ENCODE measurements around the gene C2CD2L. TPM values are rescaled to one million over a fixed set of nuclear protein-coding genes. Genes with fewer than 3 reads are reported as not detected.

The C2CD2L gene
- total RNA-seq, 2 experiments from 2014 or later: 10.6 to 19.0 TPM

DNA sequence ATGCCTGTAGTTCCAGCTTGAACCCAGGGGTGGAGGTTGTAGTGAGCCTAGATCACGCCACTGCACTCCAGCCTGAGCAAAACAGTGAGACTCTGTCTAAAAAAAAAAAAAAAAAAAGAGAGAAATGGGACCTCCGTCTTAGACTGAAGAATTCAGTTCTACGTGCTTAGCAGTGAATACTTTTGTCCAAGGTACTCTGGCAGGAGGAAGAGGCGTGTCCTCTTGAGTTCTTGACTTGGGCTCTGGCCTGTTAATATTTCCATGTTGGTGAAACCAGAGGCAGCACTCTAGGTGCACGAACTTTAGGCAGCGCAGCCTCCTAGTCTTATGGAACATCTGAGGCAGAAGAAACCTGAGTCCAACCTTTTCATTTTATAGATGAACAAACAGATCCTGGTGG is 20.0 kb upstream of the C2CD2L start:
- Histone ChIP-seq H2AFZ (ENCODE audit: low read length) (no peak overlapping the region), H3K27ac (ENCODE audit: low read depth, low read length, poor library complexity, severe bottlenecking) (no peak overlapping the region), H3K79me2 (ENCODE audit: insufficient read depth, low read depth, low read length) (peaks cover 12% of the 10 kb centered on the region; the same call in 1 of the 2 replicates), H3K9me3 (ENCODE audit: low read length) (no peaks in the 10 kb centered on the region), H3K9me2 (ENCODE audit: insufficient read depth, low read length) (no peaks in the 10 kb centered on the region), H3K4me2 (ENCODE audit: low read length) (no peak overlapping the region), H3K4me3 (ENCODE audit: low read depth, low read length, poor library complexity, severe bottlenecking) (no peak overlapping the region), H4K20me1 (ENCODE audit: insufficient read depth, low read length) (0 out of 2 replicates have a peak, but pooled peaks cover 1% of the 10 kb centered on the region), H3K36me3 (ENCODE audit: insufficient read depth, low read length) (peaks cover 20% of the 10 kb centered on the region), H3K4me1 (ENCODE audit: insufficient read depth, low read length, poor library complexity, severe bottlenecking) (peaks cover 51% of the 10 kb centered on the region)
- no peak for DNase-seq (ENCODE audit: low spot score)
- ChIA-PET POLR2A (interaction anchor here (1.0 to 4.5 kb wide), 3 partner anchors 9 to 22 kb away, joined by 3 to 39 read pairs (median 4); partner anchors contain the start of gene C2CD2L), CTCF (ENCODE audit: unreplicated experiment) (no interaction called here)
- no peak for TF ChIP-seq EZH2phosphoT487 (IDR thresholded peaks at IDR 0.05; ENCODE audit: borderline replicate concordance, low read depth, low read length)
- TF ChIP-seq, protein P1, sequence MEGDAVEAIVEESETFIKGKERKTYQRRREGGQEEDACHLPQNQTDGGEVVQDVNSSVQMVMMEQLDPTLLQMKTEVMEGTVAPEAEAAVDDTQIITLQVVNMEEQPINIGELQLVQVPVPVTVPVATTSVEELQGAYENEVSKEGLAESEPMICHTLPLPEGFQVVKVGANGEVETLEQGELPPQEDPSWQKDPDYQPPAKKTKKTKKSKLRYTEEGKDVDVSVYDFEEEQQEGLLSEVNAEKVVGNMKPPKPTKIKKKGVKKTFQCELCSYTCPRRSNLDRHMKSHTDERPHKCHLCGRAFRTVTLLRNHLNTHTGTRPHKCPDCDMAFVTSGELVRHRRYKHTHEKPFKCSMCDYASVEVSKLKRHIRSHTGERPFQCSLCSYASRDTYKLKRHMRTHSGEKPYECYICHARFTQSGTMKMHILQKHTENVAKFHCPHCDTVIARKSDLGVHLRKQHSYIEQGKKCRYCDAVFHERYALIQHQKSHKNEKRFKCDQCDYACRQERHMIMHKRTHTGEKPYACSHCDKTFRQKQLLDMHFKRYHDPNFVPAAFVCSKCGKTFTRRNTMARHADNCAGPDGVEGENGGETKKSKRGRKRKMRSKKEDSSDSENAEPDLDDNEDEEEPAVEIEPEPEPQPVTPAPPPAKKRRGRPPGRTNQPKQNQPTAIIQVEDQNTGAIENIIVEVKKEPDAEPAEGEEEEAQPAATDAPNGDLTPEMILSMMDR (conservative IDR thresholded peaks at IDR 0.05; ENCODE audit: low read length): no peak
- no TSS peak for BruUV-seq (replicated peaks)
- intact Hi-C loops (cut with micrococcal nuclease; ENCODE audit: unreplicated experiment): no loop called here

- no peaks in the 10 kb centered on the region for H3K9me3 ChIP-seq (ENCODE audit: low read length)
- peaks cover 20% of the 10 kb centered on the region for H3K36me3 ChIP-seq (ENCODE audit: insufficient read depth, low read length)
- POLR2A ChIA-PET: interaction anchor here (0.6 kb wide), 1 partner anchor 12 kb away, joined by 4 read pairs; no protein-coding TSS in a partner anchor
- no peak overlapping the region for H3K4me2 ChIP-seq (ENCODE audit: low read length)
- H3K4me1 ChIP-seq (ENCODE audit: insufficient read depth, low read length, poor library complexity, severe bottlenecking): peaks cover 58% of the 10 kb centered on the region
- DNase-seq (ENCODE audit: low spot score): no peak
- intact Hi-C loops (cut with micrococcal nuclease; ENCODE audit: unreplicated experiment): no loop called here
- 0 out of 2 replicates have a peak, but pooled peaks cover 6% of the 10 kb centered on the region for H4K20me1 ChIP-seq (ENCODE audit: insufficient read depth, low read length)
- no TSS peak for BruUV-seq (replicated peaks)
- peaks cover 16% of the 10 kb centered on the region; the same call in 1 of the 2 replicates for H3K79me2 ChIP-seq (ENCODE audit: insufficient read depth, low read depth, low read length)
- H3K4me3 ChIP-seq (ENCODE audit: low read depth, low read length, poor library complexity, severe bottlenecking): no peak overlapping the region
- no peak overlapping the region for H2AFZ ChIP-seq (ENCODE audit: low read length)
- H3K27ac ChIP-seq (ENCODE audit: low read depth, low read length, poor library complexity, severe bottlenecking): no peak overlapping the region
- TF ChIP-seq, protein P1 (conservative IDR thresholded peaks at IDR 0.05; ENCODE audit: low read length): no peak
- no peak for TF ChIP-seq EZH2phosphoT487 (IDR thresholded peaks at IDR 0.05; ENCODE audit: borderline replicate concordance, low read depth, low read length)
- no peaks in the 10 kb centered on the region for H3K9me2 ChIP-seq (ENCODE audit: insufficient read depth, low read length)
- CTCF ChIA-PET (ENCODE audit: unreplicated experiment): no interaction called here
Measured at GRCh38 chr11:119087747-119088241, 19.4 kb upstream of the C2CD2L start.

GRCh38 chr11:119088406-119088805 is 18.7 kb upstream of the C2CD2L start:
- Histone ChIP-seq H2AFZ (ENCODE audit: low read length) (no peak overlapping the region), H3K9me3 (ENCODE audit: low read length) (no peaks in the 10 kb centered on the region), H3K4me3 (ENCODE audit: low read depth, low read length, poor library complexity, severe bottlenecking) (no peak overlapping the region), H4K20me1 (ENCODE audit: insufficient read depth, low read length) (peaks cover 13% of the 10 kb centered on the region), H3K9me2 (ENCODE audit: insufficient read depth, low read length) (no peaks in the 10 kb centered on the region), H3K27ac (ENCODE audit: low read depth, low read length, poor library complexity, severe bottlenecking) (no peak overlapping the region), H3K4me2 (ENCODE audit: low read length) (no peak overlapping the region), H3K36me3 (ENCODE audit: insufficient read depth, low read length) (peaks cover 26% of the 10 kb centered on the region), H3K79me2 (ENCODE audit: insufficient read depth, low read depth, low read length) (peaks cover 22% of the 10 kb centered on the region), H3K4me1 (ENCODE audit: insufficient read depth, low read length, poor library complexity, severe bottlenecking) (peaks cover 61% of the 10 kb centered on the region)
- POLR2A ChIA-PET: interaction anchor here (0.6 to 0.9 kb wide), 3 partner anchors 14 to 286 kb away, joined by 3 to 5 read pairs (median 3); partner anchors contain the start of gene DPAGT1
- CTCF ChIA-PET (ENCODE audit: unreplicated experiment): no interaction called here
- DNase-seq (ENCODE audit: low spot score): no peak
- no peak for TF ChIP-seq EZH2phosphoT487 (IDR thresholded peaks at IDR 0.05; ENCODE audit: borderline replicate concordance, low read depth, low read length)
- TF ChIP-seq, protein P1 (conservative IDR thresholded peaks at IDR 0.05; ENCODE audit: low read length): no peak
- intact Hi-C loops (cut with micrococcal nuclease; ENCODE audit: unreplicated experiment): no loop called here
- BruUV-seq (replicated peaks): no TSS peak
